GM12875 (cell line): ENCODE measurements around the gene GBX1.

Source experiments
- H3K4me3 ChIP-seq: one replicate; pipeline ENCODE4 v1.5.1; 2011; ENCODE audit warnings: low read depth, low read length, control low read depth
- TF ChIP-seq, protein P1 (sequence below): IDR thresholded peaks from 2 replicates; pipeline ENCODE4 v1.5.1; 2011; ENCODE audit warnings: low read depth, mild to moderate bottlenecking, control low read depth, inconsistent platforms, low read length, moderate library complexity, borderline replicate concordance; ENCODE audit not compliant: insufficient read depth

Gene GBX1

DNA sequence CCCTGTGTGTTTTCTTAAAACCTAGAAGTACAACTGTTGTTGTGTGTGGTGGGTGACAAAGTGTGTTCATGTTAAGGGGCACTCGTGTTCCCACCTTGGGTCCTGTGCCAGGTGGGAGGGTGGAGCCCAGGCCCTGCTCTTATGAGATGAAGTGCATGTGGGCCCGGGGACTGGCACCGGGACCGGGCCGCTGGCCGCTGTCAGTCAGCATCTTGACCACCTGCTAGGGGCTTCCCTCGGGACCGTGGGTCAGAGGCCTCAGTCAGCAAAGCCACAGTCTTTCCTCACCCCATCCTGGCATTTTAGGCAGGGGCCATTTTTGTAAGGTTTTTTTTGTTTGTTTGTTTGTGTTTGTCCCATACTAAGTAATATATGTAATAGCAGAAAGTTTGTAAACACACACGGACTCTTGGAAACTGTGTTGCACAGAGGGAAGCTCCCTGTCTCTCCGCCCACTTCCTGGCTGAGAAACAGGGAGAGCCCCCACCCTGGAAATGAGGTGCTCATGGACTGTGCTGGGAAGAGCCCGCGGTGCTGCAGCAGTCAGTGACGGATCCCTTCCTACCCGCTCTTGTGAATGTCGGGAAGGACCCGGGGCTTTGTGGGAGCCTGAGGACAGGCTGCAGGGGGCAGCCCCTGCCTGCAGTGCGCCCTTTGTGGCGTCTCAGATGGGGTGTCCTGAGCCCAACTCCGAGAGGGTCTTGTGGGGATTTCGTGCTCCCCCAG lies 67.8 kb downstream of the GBX1 start:
- no peak overlapping the region for H3K4me3 ChIP-seq
- TF ChIP-seq, protein P1, sequence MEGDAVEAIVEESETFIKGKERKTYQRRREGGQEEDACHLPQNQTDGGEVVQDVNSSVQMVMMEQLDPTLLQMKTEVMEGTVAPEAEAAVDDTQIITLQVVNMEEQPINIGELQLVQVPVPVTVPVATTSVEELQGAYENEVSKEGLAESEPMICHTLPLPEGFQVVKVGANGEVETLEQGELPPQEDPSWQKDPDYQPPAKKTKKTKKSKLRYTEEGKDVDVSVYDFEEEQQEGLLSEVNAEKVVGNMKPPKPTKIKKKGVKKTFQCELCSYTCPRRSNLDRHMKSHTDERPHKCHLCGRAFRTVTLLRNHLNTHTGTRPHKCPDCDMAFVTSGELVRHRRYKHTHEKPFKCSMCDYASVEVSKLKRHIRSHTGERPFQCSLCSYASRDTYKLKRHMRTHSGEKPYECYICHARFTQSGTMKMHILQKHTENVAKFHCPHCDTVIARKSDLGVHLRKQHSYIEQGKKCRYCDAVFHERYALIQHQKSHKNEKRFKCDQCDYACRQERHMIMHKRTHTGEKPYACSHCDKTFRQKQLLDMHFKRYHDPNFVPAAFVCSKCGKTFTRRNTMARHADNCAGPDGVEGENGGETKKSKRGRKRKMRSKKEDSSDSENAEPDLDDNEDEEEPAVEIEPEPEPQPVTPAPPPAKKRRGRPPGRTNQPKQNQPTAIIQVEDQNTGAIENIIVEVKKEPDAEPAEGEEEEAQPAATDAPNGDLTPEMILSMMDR: no peak
